Inferior parietal cortex (tissue), 1 donor: ENCODE results near the gene ECE1.

Source experiments
- DNase-seq: peaks from one replicate; pipeline ENCODE4 v3.0.0-alpha.2; 2016; ENCODE audit errors: extremely low spot score

ECE1 gene

GRCh38 chr1:21325731-21326387 lies 35.6 kb upstream of the ECE1 start:
- no peak for DNase-seq

- DNase-seq = no peak
Observed at GRCh38 chr1:21325231-21325718, 35.0 kb upstream of the ECE1 start.

GRCh38 chr1:21324368-21325141 lies 34.3 kb upstream of the ECE1 start:
- no peak for DNase-seq

- DNase-seq = no peak
Observed at GRCh38 chr1:21323091-21323490, 32.8 kb upstream of the ECE1 start.

GRCh38 chr1:21322681-21323016 lies 32.4 kb upstream of the ECE1 start:
- no peak for DNase-seq

GRCh38 chr1:21321963-21322680 lies 31.9 kb upstream of the ECE1 start:
- no peak for DNase-seq

- no peak for DNase-seq
Observed at GRCh38 chr1:21320410-21321108, 30.3 kb upstream of the ECE1 start.

- DNase-seq = no peak
Observed at GRCh38 chr1:21319447-21320407, 29.5 kb upstream of the ECE1 start.

- DNase-seq = no peak
Observed at GRCh38 chr1:21318714-21319159, 28.5 kb upstream of the ECE1 start.

GRCh38 chr1:21318057-21318713 lies 27.9 kb upstream of the ECE1 start:
- no peak for DNase-seq

- no peak for DNase-seq
Observed at GRCh38 chr1:21317690-21318043, 27.4 kb upstream of the ECE1 start.

- no peak for DNase-seq
Observed at GRCh38 chr1:21317035-21317689, 26.9 kb upstream of the ECE1 start.

GRCh38 chr1:21314743-21315396 lies 24.6 kb upstream of the ECE1 start:
- DNase-seq = no peak

GRCh38 chr1:21313886-21314721 lies 23.8 kb upstream of the ECE1 start:
- DNase-seq = no peak

GRCh38 chr1:21313203-21313885 lies 23.1 kb upstream of the ECE1 start:
- no peak for DNase-seq

- no peak for DNase-seq
Observed at GRCh38 chr1:21312407-21312992, 22.2 kb upstream of the ECE1 start.

GRCh38 chr1:21311016-21311415 lies 20.8 kb upstream of the ECE1 start:
- peak; percentile 65 for DNase-seq
